Measurements from ENCODE around the gene IPP. TPM values are rescaled to one million over a fixed set of nuclear protein-coding genes. Genes with fewer than 3 reads are reported as not detected.

Gene IPP
- total RNA-seq, 2 donors from 2014 or later, result 7.5 to 7.9 TPM

DNA sequence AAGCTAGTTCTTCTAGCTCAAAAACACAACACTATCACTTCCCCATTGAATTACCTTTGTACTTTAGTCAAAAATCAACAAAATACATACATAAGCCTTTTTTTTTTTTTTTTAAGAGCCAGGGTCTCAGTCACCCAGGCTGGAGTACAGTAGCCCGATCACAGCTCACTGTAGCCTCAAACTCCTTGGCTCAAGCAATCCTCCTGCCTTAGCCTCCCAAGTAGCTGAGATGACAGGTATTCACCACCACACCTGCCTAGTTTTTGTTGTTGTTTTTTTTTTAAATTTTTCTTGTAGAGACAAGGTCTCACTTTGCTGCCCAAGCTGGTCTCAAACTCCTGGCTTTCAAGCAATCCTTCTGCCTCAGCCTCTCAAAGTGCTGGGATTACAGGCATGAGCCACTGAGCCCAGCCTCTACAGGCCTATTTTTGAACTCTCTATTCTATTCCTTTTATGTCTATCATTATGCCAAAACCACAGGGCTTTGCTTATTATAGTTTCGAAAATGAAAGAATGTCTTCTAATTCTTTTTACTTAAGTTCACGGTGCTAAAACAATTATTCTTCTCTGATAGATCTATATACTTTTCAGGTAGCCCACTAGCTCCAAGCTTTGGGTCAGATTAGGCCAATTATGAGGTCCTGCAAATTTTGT, 93.8 kb downstream of the IPP start:
- Histone ChIP-seq H3K9me3 (no peaks in the 10 kb centered on the region), H3K4me3 (no peak overlapping the region), H3K36me3 (replicated peaks in 1 of 2; ENCODE audit: insufficient read depth in 1 of 2, low read depth in 2 of 2) (peaks cover 8 to 47% of the 10 kb centered on the region in 2 donors), H3K27me3 (no peaks in the 10 kb centered on the region), H3K4me1 (no peaks in the 10 kb centered on the region), H3K27ac (no peak overlapping the region)
- DNase-seq (no peak), ATAC-seq (no peak)
- WGBS, 2 donors, result 85 to 94% methylated on average over 3 of the region's 3 CpGs
- intact Hi-C loops (cut with DNase I), result no loop called here
- TF ChIP-seq POLR2A (IDR thresholded peaks at IDR 0.05), result no peak
- no peak for TF ChIP-seq CTCF (IDR thresholded peaks at IDR 0.05)

DNA sequence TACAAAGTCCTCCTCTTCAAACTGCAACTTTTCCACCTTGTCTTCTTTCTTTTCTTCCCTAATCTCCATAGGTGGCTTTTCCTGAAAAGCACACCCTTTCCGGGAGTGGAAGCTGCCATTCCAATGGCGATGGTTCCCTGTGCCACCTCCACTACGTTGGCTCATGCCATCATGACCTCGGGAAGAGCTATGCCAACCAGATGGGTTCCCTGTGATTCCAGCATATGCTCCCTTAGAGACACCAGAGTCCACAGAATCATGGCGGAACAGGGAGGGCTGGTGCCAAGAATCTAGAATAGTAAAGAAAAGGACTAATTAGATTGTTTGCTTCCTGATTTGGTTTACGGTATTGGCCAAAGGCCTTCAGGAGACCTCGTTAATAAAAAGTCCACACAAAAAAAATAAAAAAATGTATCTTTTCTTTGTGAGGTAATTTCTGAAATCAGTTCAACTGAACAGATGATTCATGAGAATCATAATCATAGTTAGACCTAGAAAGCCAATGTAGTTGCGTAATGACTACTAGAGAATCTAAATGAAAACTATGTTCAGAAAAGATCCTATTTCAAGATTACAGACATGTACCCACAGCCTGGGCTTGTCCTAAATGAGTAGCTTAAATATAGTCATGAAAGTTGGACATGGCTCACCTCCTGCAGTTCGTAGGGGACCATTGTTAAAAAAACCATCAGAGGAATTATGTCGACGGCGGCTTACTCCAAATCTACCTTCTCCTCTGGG, 95.7 kb downstream of the IPP start:
- Histone ChIP-seq H3K27ac (no peak overlapping the region), H3K27me3 (no peaks in the 10 kb centered on the region), H3K4me1 (no peaks in the 10 kb centered on the region), H3K4me3 (no peak overlapping the region), H3K9me3 (no peaks in the 10 kb centered on the region), H3K36me3 (replicated peaks in 1 of 2; ENCODE audit: insufficient read depth in 1 of 2, low read depth in 2 of 2) (peaks cover 19 to 54% of the 10 kb centered on the region in 2 donors)
- TF ChIP-seq POLR2A (IDR thresholded peaks at IDR 0.05), result no peak
- no peak for TF ChIP-seq CTCF (IDR thresholded peaks at IDR 0.05)
- intact Hi-C loops (cut with DNase I), result no loop called here
- WGBS, 2 donors, result 88 to 92% methylated on average over 12 of the region's 12 CpGs
- DNase-seq, result no peak
- ATAC-seq, result no peak

Other genes with a start within 250 kb of the IPP start
- 100 to 1,000 TPM in 1 of 2 donors, 10 to 100 TPM in 1; 64.6 to 103 TPM for gene PRDX1, start 228.8 kb downstream of the IPP start, total RNA-seq
- 10 to 100 TPM; 77.8 to 90.5 TPM for gene AKR1A1, start 199.8 kb downstream of the IPP start, total RNA-seq
- gene NASP, start 166.6 kb downstream of the IPP start, total RNA-seq, result 10 to 100 TPM; 31.0 to 39.2 TPM
- gene CCDC17, start 126.6 kb downstream of the IPP start, total RNA-seq, result 1 to 10 TPM; 3.6 to 7.3 TPM
- gene GPBP1L1, start 64.1 kb downstream of the IPP start, total RNA-seq, result 10 to 100 TPM; 61.0 to 90.0 TPM
- gene TMEM69, start 62.5 kb downstream of the IPP start, total RNA-seq, result 10 to 100 TPM; 11.9 to 12.5 TPM
- gene MAST2, start 53.0 kb upstream of the IPP start, total RNA-seq, result 1 to 10 TPM; 9.9 TPM